C4-2B (cell line): ENCODE results near the gene SNX24.

Experiments used
- CTCF ChIP-seq: fragments of 450-650 bp; conservative IDR thresholded peaks from 2 replicates; pipeline ENCODE4 v1.5.1; 2017; ENCODE audit warnings: mild to moderate bottlenecking
- ZFX ChIP-seq: fragments of 450-650 bp; IDR thresholded peaks from 2 replicates; pipeline ENCODE4 v1.6.1; 2017

DNA sequence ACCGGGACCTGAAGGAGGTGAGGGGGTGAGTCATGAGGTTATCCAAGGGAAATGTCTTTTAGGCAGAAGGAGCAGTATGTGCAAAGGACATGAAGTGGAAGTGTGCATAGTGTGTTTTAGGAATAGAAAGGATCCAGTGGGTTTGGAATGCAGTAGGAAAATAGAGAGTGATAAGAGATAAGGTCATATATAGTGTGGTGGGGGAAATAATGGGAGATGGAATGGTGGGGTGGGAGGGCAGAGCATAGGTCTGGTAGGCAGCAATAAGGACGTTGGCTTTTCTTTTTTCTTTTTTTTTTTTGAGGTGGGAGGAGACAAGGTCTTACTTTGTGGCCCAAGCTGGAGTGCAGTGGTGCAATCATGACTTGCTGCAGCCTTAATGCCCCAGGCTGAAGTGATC, 17.8 kb downstream of the SNX24 start:
- TF ChIP-seq ZFX: no peak
- no peak for TF ChIP-seq CTCF
